ENCODE data around the gene STIP1. TPM values are rescaled to one million over a fixed set of nuclear protein-coding genes. Genes with fewer than 3 reads are reported as not detected.
"Not testable (repeated sequence)": the region's sequence is repeated elsewhere in the genome, so short reads cannot be mapped to it uniquely, and the experiment has no call there.

STIP1 gene
- total and polyA plus RNA-seq, 5 experiments from 2014 or later, result 59.4 to 132 (median 110) TPM

- POLR2A ChIA-PET, result interaction anchor here (0.6 to 13.8 kb wide), 17 partner anchors 9 to 693 kb away, joined by 3 to 176 read pairs (median 6); partner anchors contain the start of genes BAD, DNAJC4, FERMT3 and GPR137
- no peaks in the 10 kb centered on the region for H3K27me3 Mint-ChIP-seq
- peak overlapping the region in 7 of 10 donors; percentile 27 to 93 (median 80) for H3K27ac Mint-ChIP-seq
- H3K4me1 Mint-ChIP-seq, result peaks cover 19 to 52% (median 50%) of the 10 kb centered on the region in 4 donors
- DNase-seq (no peak), ATAC-seq (no peak)
- H3K36me3 Mint-ChIP-seq, result peaks cover 0 to 2% (median 0%) of the 10 kb centered on the region in 3 donors
- H3K4me3 Mint-ChIP-seq, result peak overlapping the region; percentile 44 to 92 (median 86)
- no peaks in the 10 kb centered on the region for H3K9me3 Mint-ChIP-seq
Measured at GRCh38 chr11:64244966-64245365, 59.0 kb downstream of the STIP1 start.

GRCh38 chr11:64245401-64245796, 59.4 kb downstream of the STIP1 start:
- peak in 1 of 10 donors; percentile 52 for DNase-seq
- H3K27me3 Mint-ChIP-seq, result no peaks in the 10 kb centered on the region
- peaks cover 0 to 2% (median 0%) of the 10 kb centered on the region in 3 donors for H3K36me3 Mint-ChIP-seq
- H3K9me3 Mint-ChIP-seq, result no peaks in the 10 kb centered on the region
- peaks cover 18 to 49% (median 47%) of the 10 kb centered on the region in 4 donors for H3K4me1 Mint-ChIP-seq
- ATAC-seq, result no peak
- peak overlapping the region; percentile 79 to 92 (median 88) for H3K4me3 Mint-ChIP-seq
- POLR2A ChIA-PET, result interaction anchor here (0.6 to 13.8 kb wide), 16 partner anchors 9 to 694 kb away, joined by 3 to 176 read pairs (median 6); partner anchors contain the start of genes BAD, DNAJC4, FERMT3 and GPR137
- peak overlapping the region in 9 of 10 donors; percentile 57 to 93 (median 80) for H3K27ac Mint-ChIP-seq

- H3K27ac Mint-ChIP-seq, result peak overlapping the region in 9 of 10 donors; percentile 28 to 93 (median 83)
- H3K36me3 Mint-ChIP-seq, result peaks cover 0 to 2% (median 0%) of the 10 kb centered on the region in 3 donors
- no peaks in the 10 kb centered on the region for H3K27me3 Mint-ChIP-seq
- ATAC-seq (peak in 1 of 2 donors; percentile 0), DNase-seq (peak in 8 of 10 donors; percentile 27 to 76 (median 44))
- H3K4me3 Mint-ChIP-seq, result peak overlapping the region; percentile 79 to 92 (median 88)
- no peaks in the 10 kb centered on the region for H3K9me3 Mint-ChIP-seq
- H3K4me1 Mint-ChIP-seq, result peaks cover 16 to 49% (median 46%) of the 10 kb centered on the region in 4 donors
- POLR2A ChIA-PET, result interaction anchor here (0.7 to 13.8 kb wide), 20 partner anchors 8 to 1519 kb away, joined by 3 to 176 read pairs (median 4); partner anchors contain the start of genes BAD, COX8A, DNAJC4 and ESRRA
Measured at GRCh38 chr11:64245797-64246620, 60.0 kb downstream of the STIP1 start.

- DNase-seq, result peak in 2 of 10 donors; percentile 35 to 36
- POLR2A ChIA-PET, result interaction anchor here (0.7 to 13.8 kb wide), 14 partner anchors 13 to 1520 kb away, joined by 3 to 176 read pairs (median 8); partner anchors contain the start of genes BAD, COX8A, DNAJC4 and ESRRA
- peak overlapping the region in 9 of 10 donors; percentile 78 to 92 (median 88) for H3K4me3 Mint-ChIP-seq
- H3K36me3 Mint-ChIP-seq, H3K27me3 Mint-ChIP-seq, H3K9me3 Mint-ChIP-seq: not testable (repeated sequence)
- peaks cover 14 to 49% (median 45%) of the 10 kb centered on the region in 4 donors for H3K4me1 Mint-ChIP-seq
- peak overlapping the region in 2 of 10 donors; percentile 73 to 89 for H3K27ac Mint-ChIP-seq
- ATAC-seq, result peak; percentile 24 to 28
Measured at GRCh38 chr11:64246621-64246870, 60.6 kb downstream of the STIP1 start.

DNA sequence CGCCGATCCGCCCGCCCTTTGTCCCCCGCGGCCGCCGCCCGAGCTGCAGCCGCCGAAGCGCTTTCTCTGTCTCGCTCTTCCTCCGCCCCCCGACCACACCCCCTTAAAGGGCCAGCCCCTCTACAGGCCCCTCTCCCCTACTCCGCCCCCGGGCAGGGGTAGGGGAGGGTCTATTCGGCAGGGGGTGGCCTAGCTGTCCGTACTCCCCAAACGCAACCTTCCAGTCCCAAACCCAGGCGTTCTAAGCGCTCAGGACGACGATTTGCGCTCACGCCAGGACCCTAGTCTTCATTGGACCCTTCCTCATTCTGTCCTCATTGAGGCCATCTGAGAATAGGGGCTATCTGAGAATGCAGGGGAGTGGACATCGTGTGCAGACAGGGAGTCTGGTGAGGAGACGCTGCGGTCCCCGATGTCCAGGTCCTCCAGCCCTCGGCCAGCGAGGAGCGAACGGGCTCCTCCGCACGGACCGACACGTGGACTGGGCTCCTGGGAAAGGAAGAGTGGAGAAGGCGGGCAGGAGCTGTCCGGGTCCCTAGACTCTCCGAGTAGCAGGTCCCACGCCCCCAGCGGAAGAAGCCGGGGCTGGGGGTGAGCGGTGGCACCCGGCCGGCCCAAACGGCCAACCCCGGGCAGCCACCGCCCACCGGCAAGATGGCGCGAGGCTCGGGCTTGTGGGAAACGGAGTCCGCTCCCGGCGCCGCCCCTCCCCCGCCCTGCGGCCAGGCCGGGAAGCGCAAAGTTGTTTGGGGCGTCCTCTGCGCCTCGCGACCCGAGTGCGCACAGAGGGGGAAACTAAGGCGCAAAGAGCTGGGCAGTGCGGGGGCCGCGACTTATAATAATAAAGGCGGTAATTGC, 61.1 kb downstream of the STIP1 start, which contains the start of gene PPP1R14B:
TSS of gene PPP1R14B (minus strand) at position 73 of the 858 bp plus-strand sequence. CDS start 270 bp downstream, outside the sequence.
- H3K27ac Mint-ChIP-seq, result peak within 1 kb of the TSS; percentile 13 to 93 (median 82)
- no peaks in the 10 kb centered on the region for H3K9me3 Mint-ChIP-seq
- H3K4me1 Mint-ChIP-seq, result peaks cover 18 to 53% (median 48%) of the 10 kb centered on the region in 4 donors
- no peaks in the 10 kb centered on the region for H3K27me3 Mint-ChIP-seq
- DNase-seq (peak; percentile 57 to 87 (median 71)), ATAC-seq (peak; percentile 65 to 69)
- POLR2A ChIA-PET, result interaction anchor here (0.7 to 13.8 kb wide), 12 partner anchors 10 to 273 kb away, joined by 3 to 176 read pairs (median 16); partner anchors contain the start of genes BAD, COX8A, DNAJC4 and ESRRA
- peaks cover 0 to 2% (median 0%) of the 10 kb centered on the region in 3 donors for H3K36me3 Mint-ChIP-seq
- peak within 1 kb of the TSS; percentile 79 to 92 (median 88) for H3K4me3 Mint-ChIP-seq

GRCh38 chr11:64247729-64248531, 62.0 kb downstream of the STIP1 start:
- Mint-ChIP-seq H3K4me3 (peak overlapping the region; percentile 65 to 92 (median 78)), H3K9me3 (no peaks in the 10 kb centered on the region), H3K27ac (peak overlapping the region in 8 of 10 donors; percentile 27 to 75 (median 71)), H3K36me3 (peaks cover 0 to 2% (median 0%) of the 10 kb centered on the region in 3 donors), H3K27me3 (no peaks in the 10 kb centered on the region), H3K4me1 (peaks cover 19 to 51% (median 47%) of the 10 kb centered on the region in 4 donors)
- DNase-seq, result no peak
- ATAC-seq, result no peak
- POLR2A ChIA-PET, result interaction anchor here (1.0 to 13.8 kb wide), 8 partner anchors 9 to 274 kb away, joined by 3 to 176 read pairs (median 55); partner anchors contain the start of genes BAD, COX8A, DNAJC4 and FERMT3

GRCh38 chr11:64248578-64248977, 62.6 kb downstream of the STIP1 start:
- DNase-seq (no peak), ATAC-seq (no peak)
- Mint-ChIP-seq H3K9me3 (no peaks in the 10 kb centered on the region), H3K27ac (no peak overlapping the region), H3K4me3 (peak overlapping the region in 7 of 10 donors; percentile 20 to 92 (median 79)), H3K27me3 (no peaks in the 10 kb centered on the region), H3K36me3 (no peaks in the 10 kb centered on the region), H3K4me1 (peaks cover 16 to 47% (median 42%) of the 10 kb centered on the region in 4 donors)
- POLR2A ChIA-PET, result interaction anchor here (8.4 to 13.8 kb wide), 3 partner anchors 21 to 43 kb away, joined by 101 to 176 read pairs (median 113); partner anchors contain the start of genes FERMT3, NUDT22 and TRPT1

- peak overlapping the region in 7 of 10 donors; percentile 22 to 82 (median 34) for H3K4me3 Mint-ChIP-seq
- peaks cover 18 to 46% (median 38%) of the 10 kb centered on the region in 4 donors for H3K4me1 Mint-ChIP-seq
- H3K36me3 Mint-ChIP-seq, result no peaks in the 10 kb centered on the region
- ATAC-seq, result no peak
- POLR2A ChIA-PET, result interaction anchor here (8.4 to 13.8 kb wide), 3 partner anchors 20 to 43 kb away, joined by 101 to 176 read pairs (median 113); partner anchors contain the start of genes FERMT3, NUDT22 and TRPT1
- DNase-seq, result no peak
- H3K27ac Mint-ChIP-seq, result peak overlapping the region in 2 of 10 donors; percentile 38 to 44
- no peaks in the 10 kb centered on the region for H3K9me3 Mint-ChIP-seq
- H3K27me3 Mint-ChIP-seq, result no peaks in the 10 kb centered on the region
Measured at GRCh38 chr11:64249038-64249437, 63.1 kb downstream of the STIP1 start.

- Mint-ChIP-seq H3K4me3 (peak overlapping the region; percentile 19 to 93 (median 56)), H3K9me3 (no peaks in the 10 kb centered on the region), H3K27ac (peak overlapping the region in 3 of 10 donors; percentile 25 to 47 (median 35)), H3K27me3 (no peaks in the 10 kb centered on the region), H3K36me3 (no peaks in the 10 kb centered on the region), H3K4me1 (peaks cover 18 to 46% (median 36%) of the 10 kb centered on the region in 4 donors)
- POLR2A ChIA-PET, result interaction anchor here (0.8 to 13.8 kb wide), 8 partner anchors 9 to 68 kb away, joined by 3 to 176 read pairs (median 6); partner anchors contain the start of genes DNAJC4, FERMT3, FKBP2 and NUDT22
- no peak for ATAC-seq
- no peak for DNase-seq
Measured at GRCh38 chr11:64249563-64250414, 63.8 kb downstream of the STIP1 start.

DNA sequence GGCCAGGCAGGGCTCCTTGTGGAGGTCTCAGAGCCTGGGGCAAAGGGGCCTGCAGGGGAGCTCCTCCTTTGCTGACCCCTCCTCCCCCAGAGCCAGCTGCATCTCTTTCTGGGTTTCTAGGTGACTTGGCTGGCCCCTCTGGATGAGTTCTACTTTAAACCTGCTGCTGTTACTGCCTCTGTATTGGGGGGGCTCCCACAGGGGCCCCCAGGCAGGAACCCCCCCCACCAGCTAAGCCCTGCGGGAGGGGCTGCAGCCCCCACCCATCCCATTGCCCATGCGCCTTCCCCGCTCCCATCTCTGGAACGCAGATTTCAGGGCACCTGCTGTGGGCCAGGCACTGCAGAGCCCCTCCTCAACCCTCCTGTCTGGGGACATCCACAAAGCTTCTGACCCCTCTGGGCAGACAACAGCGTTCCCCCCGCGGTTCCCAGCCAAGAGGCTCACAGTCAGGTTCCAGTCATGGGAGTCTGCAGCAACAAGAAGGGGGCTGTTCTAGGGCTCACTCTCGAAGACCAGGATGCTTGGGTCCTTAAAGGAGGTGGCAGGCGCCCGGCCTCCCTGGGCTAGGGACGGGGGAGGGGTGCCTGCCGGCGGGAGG, 64.5 kb downstream of the STIP1 start:
- POLR2A ChIA-PET, result interaction anchor here (1.1 to 13.8 kb wide), 8 partner anchors 7 to 67 kb away, joined by 3 to 176 read pairs (median 8); partner anchors contain the start of genes DNAJC4, FERMT3, FKBP2 and NUDT22
- H3K27ac Mint-ChIP-seq, result peak overlapping the region in 2 of 10 donors; percentile 43 to 69
- ATAC-seq, result no peak
- no peaks in the 10 kb centered on the region for H3K27me3 Mint-ChIP-seq
- no peaks in the 10 kb centered on the region for H3K36me3 Mint-ChIP-seq
- no peaks in the 10 kb centered on the region for H3K9me3 Mint-ChIP-seq
- peak in 1 of 10 donors; percentile 32 for DNase-seq
- H3K4me1 Mint-ChIP-seq, result peaks cover 16 to 39% (median 32%) of the 10 kb centered on the region in 4 donors
- H3K4me3 Mint-ChIP-seq, result peak overlapping the region in 9 of 10 donors; percentile 22 to 93 (median 84)

Data from naive thymus-derived CD8-positive, alpha-beta T cell (primary cell).